Epithelial cell of proximal tubule (primary cell): ENCODE results near the gene MGME1. TPM values are rescaled to one million over a fixed set of nuclear protein-coding genes. Genes with fewer than 3 reads are reported as not detected.
A peak's percentile ranks its signal among the peaks of the same experiment; 100 is the strongest.

Experiments
- DNase-seq: peaks from one replicate; pipeline ENCODE4 v3.0.0-alpha.2; 2011; ENCODE audit warnings: low read depth
- H3K4me3 ChIP-seq: 2 replicates; pipeline ENCODE4 v1.5.1; 2011; ENCODE audit warnings: low read depth, mild to moderate bottlenecking, low read length
- CTCF ChIP-seq: conservative IDR thresholded peaks from 2 replicates; pipeline ENCODE4 v1.5.1; 2012; ENCODE audit warnings: low read depth, mild to moderate bottlenecking, low read length
- total RNA-seq: library from RNA; depleted of rRNA; stranded (reverse); fragments of >200 nt; gene quantifications from 2 replicates; pipeline ENCODE4 v1.2.3, GENCODE V29; 2015

MGME1 gene
- total RNA-seq, 1 donor from 2014 or later, result 15.2 TPM

- no peak overlapping the region for H3K4me3 ChIP-seq
- DNase-seq, result no peak
- no peak for TF ChIP-seq CTCF
These were observed 40.3 kb downstream of the MGME1 start for GRCh38 chr20:18009116-18009515.

- no peak for DNase-seq
- H3K4me3 ChIP-seq, result peak overlapping the region; percentile 6
- TF ChIP-seq CTCF, result no peak
These were observed 42.7 kb downstream of the MGME1 start for GRCh38 chr20:18011482-18011881.

- peak overlapping the region; percentile 6 for H3K4me3 ChIP-seq
- TF ChIP-seq CTCF, result no peak
- DNase-seq, result no peak
These were observed 43.3 kb downstream of the MGME1 start for GRCh38 chr20:18011951-18012645.

- H3K4me3 ChIP-seq, result no peak overlapping the region
- no peak for TF ChIP-seq CTCF
- no peak for DNase-seq
These were observed 44.1 kb downstream of the MGME1 start for GRCh38 chr20:18012901-18013300.

DNA sequence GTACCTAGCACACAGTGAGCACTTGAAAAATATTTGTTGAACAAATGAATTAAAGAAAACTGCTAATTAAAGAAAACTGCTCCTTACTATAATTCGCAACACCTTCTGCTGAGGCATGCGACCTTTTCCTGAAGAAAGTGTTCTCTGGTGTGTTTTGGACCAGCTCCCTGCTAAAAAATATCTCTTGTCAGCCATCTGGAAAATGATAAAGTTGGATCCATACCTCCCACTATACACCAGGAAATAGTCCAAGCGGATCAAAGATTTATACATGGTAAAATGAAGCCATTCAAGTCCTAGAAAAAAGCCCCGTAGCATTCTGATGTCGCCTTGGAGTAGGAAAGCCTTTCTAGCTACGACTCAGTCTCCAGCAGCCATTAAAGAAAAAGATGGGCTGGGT lies 45.6 kb downstream of the MGME1 start:
- DNase-seq, result no peak

GRCh38 chr20:18016772-18017171 lies 48.0 kb downstream of the MGME1 start:
- DNase-seq, result no peak
- no peak overlapping the region for H3K4me3 ChIP-seq
- no peak for TF ChIP-seq CTCF

More for the DNA sequence above, 45.6 kb downstream of the MGME1 start:
- H3K4me3 ChIP-seq, result no peak overlapping the region
- no peak for TF ChIP-seq CTCF

- no peak overlapping the region for H3K4me3 ChIP-seq
- DNase-seq, result no peak
- no peak for TF ChIP-seq CTCF
These were observed 49.3 kb downstream of the MGME1 start for GRCh38 chr20:18018100-18018499.
